ENCODE data around the gene FGF4.
"Not testable (repeated sequence)": the region's sequence is repeated elsewhere in the genome, so short reads cannot be mapped to it uniquely, and the experiment has no call there.

The FGF4 gene

DNA sequence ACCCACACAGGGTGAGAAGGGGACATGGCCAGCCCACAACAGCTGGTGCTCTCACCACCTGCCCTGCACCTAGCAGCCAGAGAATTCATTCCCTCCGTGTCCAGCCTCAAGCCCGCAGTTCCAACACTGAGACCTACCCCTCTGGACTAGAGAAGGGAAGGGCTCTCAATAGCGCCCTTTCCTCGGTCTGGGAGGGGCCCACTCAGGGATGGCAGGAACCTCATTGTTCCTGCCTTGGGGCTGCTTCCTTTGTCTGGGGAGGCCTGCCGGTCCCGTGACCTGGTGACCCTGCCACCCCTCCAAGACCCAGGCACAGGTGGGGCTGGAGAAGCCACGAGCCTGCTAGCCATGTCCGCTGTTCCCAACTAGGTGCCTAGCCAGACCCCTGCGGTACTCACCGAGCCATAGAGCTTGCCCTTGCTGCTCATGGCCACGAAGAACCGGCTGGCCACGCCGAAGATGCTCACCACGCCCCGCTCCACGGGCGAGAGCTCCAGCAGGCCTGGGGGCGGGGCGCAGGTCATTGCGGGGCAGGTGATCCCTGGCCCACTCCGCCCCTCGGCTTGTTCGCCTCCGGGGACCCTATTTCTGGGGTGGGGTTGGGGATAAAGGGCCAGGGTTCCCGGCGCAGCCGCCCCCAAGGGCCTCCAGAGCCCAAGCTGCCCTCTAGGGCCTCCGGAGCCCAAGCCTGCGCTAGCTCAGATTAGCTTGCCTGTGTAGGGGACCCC, 1.4 kb downstream of the FGF4 start:
- no peak for DNase-seq (ENCODE audit: low spot score)

DNA sequence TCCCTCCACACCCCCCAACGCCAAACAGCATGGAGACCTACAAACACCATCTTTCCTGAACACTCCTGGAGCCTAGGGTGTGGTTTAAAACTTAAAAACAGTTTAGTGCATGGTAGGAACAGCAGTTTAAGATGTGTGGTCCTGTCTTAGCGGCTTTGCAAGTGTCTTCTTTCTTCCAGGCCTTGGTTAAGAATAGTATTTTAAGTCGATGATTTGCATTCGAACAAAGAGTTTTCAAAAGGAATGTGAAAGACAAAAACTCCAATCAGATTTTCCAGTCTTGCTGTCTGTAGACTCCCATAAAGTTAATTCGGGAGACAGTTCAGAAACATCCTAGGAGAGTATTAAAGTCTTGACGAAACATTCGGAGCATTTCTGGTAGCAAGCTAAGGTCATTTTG, 3.7 kb downstream of the FGF4 start:
- DNase-seq (ENCODE audit: low spot score), result no peak

DNA sequence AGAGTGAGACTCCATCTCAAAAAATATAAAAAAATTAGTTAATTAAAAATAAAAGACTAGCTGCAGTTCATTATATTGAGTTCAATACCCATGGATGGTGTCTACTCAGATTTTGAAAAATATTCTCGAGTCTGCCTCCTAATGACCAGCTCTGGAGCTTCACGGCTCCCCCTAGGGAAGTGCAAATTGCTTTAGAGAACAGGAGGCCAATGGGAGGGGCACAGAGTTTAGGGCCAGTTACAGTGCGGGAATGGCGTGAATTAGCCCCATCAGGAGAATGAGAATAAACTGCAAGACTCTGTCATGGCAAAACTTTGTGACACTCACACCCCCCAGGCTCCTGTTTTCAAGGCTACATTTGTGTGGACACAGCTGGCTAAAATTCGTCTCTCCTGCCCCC, 4.6 kb downstream of the FGF4 start:
- no peak for DNase-seq (ENCODE audit: low spot score)

DNA sequence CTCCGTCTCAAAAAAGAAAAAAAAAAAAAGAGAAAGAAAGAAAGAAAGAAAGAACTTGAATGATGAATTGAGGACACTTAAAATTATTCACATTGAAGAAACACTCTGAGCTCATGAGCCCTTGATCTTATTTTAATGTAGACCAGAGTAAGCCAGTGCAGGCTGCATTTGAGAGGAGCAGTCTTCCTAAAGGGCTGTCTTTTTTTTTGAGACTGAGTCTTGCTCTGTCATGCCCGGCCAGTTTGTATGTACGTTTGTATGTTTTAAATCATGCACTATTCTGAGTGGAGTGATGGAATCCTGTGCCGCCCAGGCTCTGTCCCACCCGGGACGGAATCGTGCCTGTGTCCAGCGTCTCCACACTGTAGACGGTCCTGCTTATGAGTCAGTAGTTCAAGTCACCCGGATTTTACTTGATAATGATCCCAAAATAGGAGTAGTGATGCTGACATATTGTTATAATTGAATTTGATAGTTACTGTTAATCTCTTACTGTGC, 9.6 kb downstream of the FGF4 start:
- DNase-seq (ENCODE audit: low spot score), result no peak

DNA sequence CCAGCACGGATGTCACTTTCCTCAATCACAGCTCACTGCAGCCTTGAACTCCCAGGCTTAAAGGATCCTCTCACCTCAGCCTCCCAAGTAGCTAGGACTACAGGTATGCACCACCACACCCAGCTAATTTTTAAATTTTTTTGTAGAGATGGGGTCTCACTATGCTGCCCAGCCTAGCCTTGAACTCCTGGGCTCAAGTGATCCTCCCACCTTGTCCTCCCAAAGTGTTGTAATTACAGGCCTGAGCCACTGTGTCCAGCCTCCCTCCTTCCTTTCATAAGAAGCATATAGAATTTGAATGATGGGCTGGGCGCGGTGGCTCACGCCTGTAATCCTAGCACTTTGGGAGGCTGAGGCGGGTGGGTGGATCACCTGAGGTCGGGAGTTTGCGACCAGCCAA, 10.2 kb downstream of the FGF4 start:
- not testable (repeated sequence) for DNase-seq (ENCODE audit: low spot score)

DNA sequence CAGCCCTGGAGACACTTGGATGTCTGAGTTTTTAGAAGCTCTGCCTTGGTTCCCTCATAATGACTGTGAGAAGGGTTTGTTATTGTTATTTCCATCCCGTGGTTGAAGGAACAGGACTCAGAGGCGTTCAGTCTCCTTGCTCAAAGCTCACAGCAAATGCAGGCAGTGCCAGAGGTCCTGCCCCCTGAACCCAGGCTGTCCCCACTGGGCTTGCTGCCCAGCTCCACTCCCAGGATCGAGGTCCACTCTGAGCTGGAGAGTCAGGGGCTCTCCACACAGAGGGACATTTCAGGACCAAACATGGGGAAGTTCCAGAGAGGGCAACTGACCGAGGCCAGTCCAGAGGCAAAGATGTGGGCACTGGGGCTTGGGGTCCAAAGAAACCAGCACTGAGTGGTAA, 14.8 kb downstream of the FGF4 start:
- no peak for DNase-seq (ENCODE audit: low spot score)

DNA sequence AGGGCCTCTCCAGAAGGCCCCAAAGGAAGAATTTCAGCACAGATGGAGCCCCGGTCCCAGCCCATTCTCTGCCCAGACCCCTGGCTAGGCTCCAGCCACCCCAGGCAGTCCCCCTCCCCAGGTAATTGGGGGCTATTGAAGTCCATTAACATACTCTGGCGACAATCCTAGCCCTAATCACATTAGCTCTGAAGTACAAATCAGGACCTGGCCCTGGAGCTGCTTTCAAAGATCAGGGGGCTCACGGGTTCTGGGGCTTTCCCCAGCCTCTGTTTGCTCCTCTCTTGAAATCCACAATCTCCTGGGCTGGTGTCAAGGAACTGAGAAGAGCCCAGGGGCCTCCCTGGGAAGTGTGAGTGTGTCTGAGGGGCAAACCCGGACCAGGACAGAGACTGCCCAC, 22.3 kb downstream of the FGF4 start:
- no peak for DNase-seq (ENCODE audit: low spot score)

DNA sequence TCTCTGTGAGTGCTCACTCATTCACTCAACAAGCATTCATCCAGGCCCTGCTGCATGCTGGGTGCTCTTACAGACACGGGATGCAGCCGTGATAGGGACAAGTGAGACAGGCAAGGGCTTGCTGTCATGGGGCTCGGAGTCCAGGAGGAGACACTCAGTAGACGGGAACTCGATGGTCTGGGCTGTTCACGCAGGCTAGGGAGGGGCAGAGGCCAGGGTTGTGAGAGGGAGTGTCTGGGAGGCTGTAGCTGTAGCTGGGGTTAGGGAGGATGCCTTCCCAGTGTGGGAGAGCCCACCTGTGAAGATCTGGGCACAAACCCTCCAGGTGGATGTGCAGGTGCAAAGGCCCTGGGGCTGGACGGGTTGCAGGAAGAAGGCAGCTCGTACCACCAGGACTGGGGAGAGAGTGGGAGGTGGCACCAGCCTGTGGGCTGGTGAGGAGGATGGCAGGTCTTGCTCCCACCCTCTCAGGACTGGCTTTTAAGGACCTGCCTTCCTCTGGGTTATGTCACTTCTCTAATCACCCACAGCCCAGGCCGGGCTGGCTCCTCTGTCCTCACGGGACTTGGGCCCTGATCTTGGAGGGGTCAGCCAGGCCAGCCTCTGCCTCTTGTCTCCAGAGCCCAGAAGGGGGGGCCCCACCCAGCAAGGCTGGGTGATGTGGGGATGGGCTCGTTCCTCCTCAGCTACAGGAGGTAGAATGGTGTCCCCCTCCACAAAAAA, 24.1 kb downstream of the FGF4 start:
- DNase-seq (ENCODE audit: low spot score), result no peak

DNA sequence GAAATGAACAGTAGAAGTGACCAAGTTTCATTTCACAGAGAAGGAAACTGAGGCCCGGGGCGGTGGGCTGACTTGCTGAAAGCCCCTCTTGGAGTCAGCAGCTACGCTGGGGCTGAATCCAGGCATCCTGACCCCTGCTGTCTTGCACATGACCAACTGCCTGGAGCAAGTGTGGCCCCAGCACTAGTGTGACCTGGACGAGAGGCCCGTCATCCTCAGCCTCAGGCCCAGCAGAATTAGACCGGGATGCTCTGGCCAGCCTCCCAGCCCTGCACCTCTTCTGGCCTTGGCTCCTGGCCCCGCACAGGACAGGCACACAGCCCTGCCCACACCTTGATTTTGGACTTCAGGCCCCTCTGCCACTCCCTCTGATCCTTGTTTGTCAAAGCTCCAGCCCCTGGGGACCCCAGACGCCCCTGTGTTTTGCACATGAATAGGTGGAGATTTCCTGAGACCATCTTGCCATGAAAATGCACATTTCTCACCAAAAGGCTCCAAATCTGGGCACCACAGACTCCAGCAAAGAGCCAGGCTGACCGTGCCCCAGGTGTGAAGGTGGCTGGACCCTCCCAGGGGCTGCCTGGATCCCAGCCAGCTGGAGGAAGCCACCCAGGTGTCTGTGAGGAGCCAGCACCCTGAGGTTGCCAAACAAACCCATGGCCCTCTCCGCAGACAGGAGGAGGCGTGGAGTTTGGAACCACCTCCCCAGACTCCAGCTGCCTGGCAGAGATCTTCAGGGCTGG, 24.9 kb downstream of the FGF4 start:
- no peak for DNase-seq (ENCODE audit: low spot score)

DNA sequence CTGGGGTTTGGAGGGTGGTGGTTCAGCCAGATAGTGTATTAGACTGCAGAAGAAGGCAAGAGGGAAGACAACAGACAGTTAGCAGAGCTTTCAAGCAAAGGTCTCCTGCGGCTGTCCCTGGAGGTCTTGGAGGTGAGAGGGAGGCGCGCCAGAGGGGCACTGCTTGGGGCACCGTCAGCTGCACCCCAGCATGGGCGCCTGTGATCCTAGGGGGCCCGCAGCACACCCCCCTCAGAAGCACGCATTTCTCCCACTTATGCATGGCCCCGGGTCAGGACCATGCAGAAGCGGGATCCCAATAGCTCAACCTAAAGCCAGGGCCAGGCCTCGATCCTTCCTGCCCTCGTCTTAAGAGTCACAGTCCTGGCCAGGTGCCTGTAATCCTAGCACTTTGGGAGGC, 26.5 kb downstream of the FGF4 start:
- DNase-seq (ENCODE audit: low spot score), result no peak

DNA sequence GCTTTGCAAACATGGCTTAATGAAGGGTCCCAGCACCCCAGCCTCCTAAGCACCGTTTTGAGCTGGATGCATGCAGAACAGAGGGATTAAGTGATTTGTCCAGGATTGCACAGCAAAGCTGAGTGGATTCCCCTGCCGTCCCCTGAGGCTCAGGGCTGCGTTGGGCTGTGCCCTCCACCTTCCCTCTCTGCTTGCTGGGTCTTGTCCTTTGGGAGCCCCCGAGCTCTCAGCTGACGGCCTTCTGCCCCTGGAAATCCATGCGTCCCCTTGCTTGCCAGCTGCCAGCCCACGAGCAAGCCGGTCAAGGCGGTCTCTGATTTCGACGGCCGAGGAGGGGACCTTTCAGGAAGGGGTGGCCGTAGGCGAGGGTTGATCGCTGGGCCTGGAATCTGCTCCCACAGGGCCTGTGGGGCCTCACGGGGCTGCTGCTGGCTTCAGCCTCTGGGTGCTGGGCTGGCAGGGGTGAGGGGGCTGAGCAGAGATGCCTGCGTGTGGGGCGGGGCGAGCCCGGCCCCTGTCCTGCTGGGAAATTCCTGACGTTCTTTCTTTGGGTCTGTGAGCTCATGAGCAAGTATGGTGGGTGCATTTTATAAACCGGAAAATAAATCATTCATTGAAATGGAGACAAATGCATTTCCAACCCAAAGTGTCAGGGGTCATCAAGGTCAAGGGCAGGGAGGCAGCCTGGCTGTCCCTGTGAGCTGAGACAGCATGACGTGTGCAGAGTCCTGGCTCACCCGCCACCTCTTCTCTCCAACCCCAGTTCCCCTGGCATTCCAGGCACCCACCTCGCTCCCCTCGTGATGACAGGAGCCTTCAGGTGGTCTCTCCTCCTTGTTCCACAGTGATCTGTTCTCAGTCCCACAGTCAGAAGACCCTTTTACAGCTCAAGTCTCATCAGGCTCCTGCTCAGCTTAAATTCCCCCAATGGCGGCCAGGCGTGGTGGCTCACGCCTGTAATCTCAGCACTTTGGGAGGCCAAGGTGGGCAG, 28.1 kb downstream of the FGF4 start:
- no peak for DNase-seq (ENCODE audit: low spot score)

DNA sequence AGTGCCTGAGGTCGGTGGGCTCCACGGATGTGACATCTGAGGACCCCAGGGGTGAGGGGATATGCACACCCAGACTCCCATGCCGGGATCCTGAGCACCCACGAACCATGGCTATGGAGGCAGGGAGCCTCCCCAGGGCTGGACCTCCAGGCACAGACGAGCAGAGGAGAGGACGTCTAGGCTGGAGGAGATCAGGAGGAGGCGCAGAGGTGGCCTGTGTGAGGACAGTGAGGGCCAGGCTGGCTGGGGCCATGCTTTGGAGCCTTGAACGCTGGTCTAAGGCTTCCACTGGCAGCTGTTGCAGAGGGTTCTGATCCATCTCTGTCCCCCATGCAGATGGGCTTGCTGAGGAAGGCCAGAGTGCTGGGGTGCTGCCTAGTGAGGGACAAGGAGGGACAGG, 29.0 kb downstream of the FGF4 start:
- DNase-seq (ENCODE audit: low spot score), result no peak

DNA sequence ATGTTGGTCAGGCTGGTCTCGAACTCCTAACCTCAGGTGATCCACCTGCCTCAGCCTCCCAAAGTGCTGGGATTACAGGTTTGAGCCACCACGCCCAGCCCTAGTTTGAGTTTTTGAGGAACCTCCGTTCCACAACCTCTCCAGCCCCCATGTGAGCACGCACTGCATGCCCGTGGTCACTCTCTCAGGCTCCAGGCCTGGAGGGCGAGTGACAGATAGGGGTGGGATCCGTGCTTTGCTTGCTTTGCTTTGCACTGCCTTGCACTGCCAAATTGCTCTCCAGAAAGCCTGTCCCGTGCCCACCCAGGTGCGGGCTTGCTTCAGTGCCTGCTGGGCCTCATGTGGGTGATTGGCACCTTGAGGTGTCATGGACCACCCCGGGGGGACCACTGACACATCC, 29.9 kb downstream of the FGF4 start:
- DNase-seq (ENCODE audit: low spot score), result no peak

DNA sequence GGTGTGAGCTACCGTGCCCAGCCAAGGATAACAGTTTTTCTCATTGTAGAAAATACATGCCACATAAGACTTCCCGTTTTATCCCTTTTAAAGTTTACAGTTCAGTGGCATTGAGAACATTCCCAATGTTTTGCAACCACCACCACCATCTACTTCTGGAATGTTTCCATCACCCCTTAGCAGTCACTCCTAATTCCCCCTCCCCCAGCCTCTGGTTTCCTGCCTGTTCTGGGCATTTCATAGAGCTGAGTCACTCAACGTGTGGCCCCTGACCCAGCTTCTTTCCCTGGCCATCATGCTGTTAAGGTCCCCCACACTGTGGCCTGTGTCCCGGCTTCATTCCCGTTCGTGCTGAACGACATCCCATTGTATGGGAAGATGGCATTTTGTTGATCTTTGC, 30.7 kb downstream of the FGF4 start:
- DNase-seq (ENCODE audit: low spot score), result peak; percentile 67

DNA sequence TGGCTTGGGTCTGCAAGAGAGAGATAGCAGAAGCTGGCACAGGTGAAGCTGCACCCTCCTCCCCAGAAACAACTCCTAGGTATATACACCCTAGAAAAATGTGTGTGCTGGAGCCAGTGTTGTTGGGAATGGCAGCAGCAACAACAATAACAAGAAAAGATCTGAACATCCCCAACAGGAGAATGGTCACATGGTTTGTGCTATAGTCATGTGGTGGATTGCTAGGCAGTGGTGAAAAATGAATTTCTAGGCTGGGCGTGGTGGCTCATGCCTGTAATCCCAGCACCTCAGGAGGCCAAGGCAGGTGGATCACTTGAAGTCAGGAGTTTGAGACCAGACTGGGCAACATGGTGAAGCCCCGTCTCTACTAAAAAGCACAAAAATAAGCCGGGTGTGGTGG, 40.3 kb downstream of the FGF4 start:
- no peak for DNase-seq (ENCODE audit: low spot score)

DNA sequence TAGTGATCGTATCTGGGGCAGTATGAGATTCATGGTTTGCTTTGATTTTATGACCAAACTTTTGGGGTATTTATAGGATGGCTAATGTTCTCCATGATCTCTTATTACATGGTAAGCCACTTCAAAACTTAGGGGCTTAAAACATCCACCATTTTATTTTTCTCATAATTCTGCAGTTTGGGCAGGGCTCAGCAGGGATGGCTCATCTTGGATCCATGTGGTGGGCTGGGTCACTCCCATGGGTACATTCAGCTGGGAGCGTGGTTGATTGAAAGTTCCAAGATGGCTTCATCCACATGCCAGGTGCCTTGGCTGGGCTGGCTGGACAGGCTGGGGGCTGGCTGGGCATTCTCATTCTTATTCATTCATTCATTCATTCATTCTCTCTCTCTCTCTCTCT, 40.8 kb downstream of the FGF4 start:
- DNase-seq (ENCODE audit: low spot score), result no peak

DNA sequence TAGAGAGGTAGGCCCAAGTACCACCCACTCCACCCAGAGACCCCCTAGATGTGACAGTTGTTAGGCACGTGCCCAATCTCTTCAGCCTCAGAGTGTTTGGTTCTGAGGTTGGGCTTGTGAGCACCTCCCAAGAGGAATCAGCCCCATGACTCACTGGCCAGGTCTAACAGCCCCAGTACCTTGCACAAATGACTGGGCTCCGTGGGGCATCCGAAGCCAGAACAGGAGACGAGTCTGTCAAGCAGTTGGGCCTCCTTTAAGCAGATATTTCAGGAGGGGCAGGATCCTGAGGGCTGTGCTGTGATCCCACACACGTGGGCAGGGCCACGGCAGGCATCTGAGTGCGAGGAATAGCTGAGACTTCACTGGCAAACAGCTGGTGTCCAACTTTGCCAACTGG, 42.2 kb downstream of the FGF4 start:
- DNase-seq (ENCODE audit: low spot score), result no peak

DNA sequence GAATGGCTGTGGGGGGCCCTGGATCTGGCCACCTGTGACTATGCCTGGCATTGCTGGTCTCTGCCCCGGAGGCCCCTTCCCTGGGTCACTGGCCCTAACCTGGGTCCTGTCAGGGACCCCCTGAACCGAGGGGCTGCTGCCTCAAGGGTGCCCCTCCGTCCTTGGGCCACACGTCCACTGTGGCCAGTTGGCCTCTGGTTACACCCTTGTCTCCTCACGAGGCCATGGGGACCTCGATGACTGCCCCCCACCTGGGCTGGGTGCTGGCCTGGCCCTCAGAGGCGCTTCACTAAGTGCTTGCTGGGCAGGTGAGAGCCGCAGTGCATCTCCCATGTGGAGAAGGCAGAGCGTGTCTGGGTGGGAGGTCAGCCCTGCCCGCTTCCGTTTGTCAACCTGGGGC, 44.0 kb downstream of the FGF4 start:
- no peak for DNase-seq (ENCODE audit: low spot score)

DNA sequence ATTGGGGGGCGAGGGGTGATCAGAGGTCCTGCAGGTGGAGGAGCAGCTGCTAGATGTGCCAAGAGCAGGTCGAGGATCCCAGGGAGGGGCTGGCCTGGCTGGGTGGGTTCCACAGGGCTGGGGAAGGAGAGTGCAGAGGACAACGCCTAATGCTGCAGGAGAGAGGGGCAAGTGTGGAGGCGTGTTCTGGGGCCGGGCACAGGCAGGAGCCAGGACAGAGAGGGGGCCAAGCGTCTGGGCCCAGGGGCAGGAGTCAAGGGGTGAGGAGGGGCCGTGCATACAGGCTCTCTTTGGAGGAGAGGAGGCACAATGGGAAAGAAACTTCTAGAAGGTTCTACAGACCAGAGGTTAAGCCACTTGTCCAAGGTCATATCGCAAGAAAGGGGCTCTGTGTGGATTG, 44.6 kb downstream of the FGF4 start:
- DNase-seq (ENCODE audit: low spot score), result no peak

DNA sequence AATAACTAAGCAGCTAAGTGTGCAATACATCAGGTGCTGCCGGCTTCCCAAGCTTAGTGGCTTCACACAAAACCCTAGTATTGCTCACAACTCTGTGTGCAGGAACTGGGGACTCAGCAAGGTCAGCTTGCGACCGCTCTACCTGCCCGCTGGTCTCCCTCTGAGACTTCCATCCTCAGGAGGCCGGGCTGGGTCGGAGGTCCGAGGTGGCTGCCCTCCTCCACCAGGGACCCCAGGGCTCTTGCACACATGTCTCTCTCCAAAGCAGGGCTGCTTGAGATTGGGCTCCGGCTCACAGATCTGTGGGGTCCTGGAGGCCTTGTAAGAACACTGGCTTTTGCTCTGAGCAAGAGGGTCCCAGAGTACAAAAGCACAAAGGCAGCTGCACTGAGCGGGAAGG, 45.9 kb downstream of the FGF4 start:
- no peak for DNase-seq (ENCODE audit: low spot score)

DNA sequence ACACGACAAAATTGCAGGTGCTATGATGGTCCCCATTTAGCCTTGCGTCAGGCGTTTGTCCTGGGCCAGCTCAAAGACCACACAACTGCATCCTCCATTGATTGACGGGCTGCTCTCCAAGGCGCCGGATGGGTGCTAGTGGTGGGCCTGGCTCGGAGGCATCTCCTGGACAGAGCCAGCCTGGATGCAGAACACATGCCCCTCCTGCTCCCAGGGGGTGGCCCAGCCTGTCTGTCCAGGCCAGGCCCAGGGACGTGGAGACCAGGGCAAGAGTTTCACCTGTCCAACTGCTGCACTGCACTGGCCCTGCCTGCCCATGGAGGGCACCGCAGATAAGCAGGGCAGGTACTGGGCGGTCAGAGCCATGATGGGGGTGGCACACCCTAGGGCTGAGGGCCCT, 47.9 kb downstream of the FGF4 start:
- DNase-seq (ENCODE audit: low spot score), result no peak

DNA sequence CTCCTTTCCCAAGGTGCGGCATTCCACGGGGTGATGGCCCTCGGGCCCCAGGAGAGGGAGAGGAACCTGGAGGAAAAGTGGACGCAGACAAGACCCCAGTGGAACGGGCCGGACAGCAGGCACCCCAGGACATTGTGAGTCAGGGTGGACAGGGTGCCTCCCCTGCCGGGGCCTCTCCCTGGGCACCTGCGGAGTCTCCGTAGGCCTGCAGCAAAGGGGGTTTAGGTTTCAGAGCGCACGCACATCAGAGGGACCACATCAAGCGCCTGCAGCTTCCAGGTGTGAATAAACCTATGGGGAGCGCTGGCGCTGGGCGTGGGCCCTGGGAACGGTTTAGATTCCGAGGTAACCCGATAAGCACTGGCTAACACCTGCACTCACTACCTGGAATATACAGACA, 48.7 kb downstream of the FGF4 start:
- DNase-seq (ENCODE audit: low spot score), result no peak
